HG03045 (cell line): ENCODE data around the gene SYNPO2.
"Not testable (repeated sequence)": the region's sequence is repeated elsewhere in the genome, so short reads cannot be mapped to it uniquely, and the experiment has no call there.

Experiments
- ATAC-seq: cut with Tn5 transposase; IDR thresholded peaks from one replicate; pipeline ENCODE4 v1.9.1; 2021; ENCODE audit warnings: mild to moderate bottlenecking, moderate library complexity; ENCODE audit not compliant: unreplicated experiment

SYNPO2 gene

GRCh38 chr4:119050527-119051090, 162.0 kb downstream of the SYNPO2 start:
- ATAC-seq, result no peak

- no peak for ATAC-seq
Measured at GRCh38 chr4:119053245-119053644, 164.6 kb downstream of the SYNPO2 start.

- ATAC-seq, result no peak
Measured at GRCh38 chr4:119053997-119054396, 165.3 kb downstream of the SYNPO2 start.

- no peak for ATAC-seq
Measured at GRCh38 chr4:119057417-119057816, 168.8 kb downstream of the SYNPO2 start.

- no peak for ATAC-seq
Measured at GRCh38 chr4:119059221-119059620, 170.6 kb downstream of the SYNPO2 start.

GRCh38 chr4:119067125-119067524, 178.5 kb downstream of the SYNPO2 start:
- ATAC-seq, result not testable (repeated sequence)

- ATAC-seq, result not testable (repeated sequence)
Measured at GRCh38 chr4:119067670-119068360, 179.2 kb downstream of the SYNPO2 start.

- ATAC-seq, result no peak
Measured at GRCh38 chr4:119068529-119068962, 179.9 kb downstream of the SYNPO2 start.

- no peak for ATAC-seq
Measured at GRCh38 chr4:119070301-119070700, 181.6 kb downstream of the SYNPO2 start.

- ATAC-seq, result no peak
Measured at GRCh38 chr4:119080721-119081541, 192.3 kb downstream of the SYNPO2 start.

- ATAC-seq, result no peak
Measured at GRCh38 chr4:119081542-119081859, 192.8 kb downstream of the SYNPO2 start.

- ATAC-seq, result no peak
Measured at GRCh38 chr4:119081943-119082342, 193.3 kb downstream of the SYNPO2 start.

GRCh38 chr4:119082661-119083060, 194.0 kb downstream of the SYNPO2 start:
- ATAC-seq, result no peak

GRCh38 chr4:119084513-119084912, 195.9 kb downstream of the SYNPO2 start:
- ATAC-seq, result no peak

- ATAC-seq, result no peak
Measured at GRCh38 chr4:119087121-119087520, 198.5 kb downstream of the SYNPO2 start.

- no peak for ATAC-seq
Measured at GRCh38 chr4:119087656-119088055, 199.0 kb downstream of the SYNPO2 start.

- no peak for ATAC-seq
Measured at GRCh38 chr4:119093042-119093827, 204.6 kb downstream of the SYNPO2 start.

- ATAC-seq, result no peak
Measured at GRCh38 chr4:119097282-119097900, 208.7 kb downstream of the SYNPO2 start.

GRCh38 chr4:119098306-119098705, 209.7 kb downstream of the SYNPO2 start:
- ATAC-seq, result no peak

GRCh38 chr4:119099227-119099810, 210.7 kb downstream of the SYNPO2 start:
- ATAC-seq, result no peak
